T47D (cell line): Measurements from ENCODE around the gene DAAM1.

Experiments used
- DNase-seq, 2 experiments: peaks; one replicate each; pipeline versions ENCODE4 v3.0.0 to v3.0.0-alpha.2; 2011 to 2012; ENCODE audit warnings: low read depth in 1 of 2, low spot score in 1 of 2
- JUND ChIP-seq: IDR thresholded peaks from 2 replicates; pipeline ENCODE4 v1.6.1; 2012; ENCODE audit warnings: low read depth
- in situ Hi-C: cut with HindIII; loops from 2 replicates; pipeline ENCODE4 v1.10.0; 2016; ENCODE audit warnings: low sequenced_read_pairs, low pct_unique_long_range_greater_than_20kb

DAAM1 gene

GRCh38 chr14:59308673-59309072 is 120.2 kb downstream of the DAAM1 start:
- no peak for DNase-seq
- in situ Hi-C loops: no loop called here
- no peak for TF ChIP-seq JUND

- in situ Hi-C loops: no loop called here
- no peak for DNase-seq
- TF ChIP-seq JUND: no peak
These were observed 120.9 kb downstream of the DAAM1 start for GRCh38 chr14:59309291-59309900.

GRCh38 chr14:59310633-59311032 is 122.2 kb downstream of the DAAM1 start:
- in situ Hi-C loops: no loop called here
- peak in 1 of 2 experiments; percentile 74 for DNase-seq
- no peak for TF ChIP-seq JUND

GRCh38 chr14:59311723-59312122 is 123.3 kb downstream of the DAAM1 start:
- no peak for TF ChIP-seq JUND
- peak in 1 of 2 experiments; percentile 62 for DNase-seq
- in situ Hi-C loops: no loop called here

GRCh38 chr14:59313144-59313651 is 124.7 kb downstream of the DAAM1 start:
- TF ChIP-seq JUND: no peak
- no peak for DNase-seq
- in situ Hi-C loops: no loop called here

GRCh38 chr14:59313658-59314608 is 125.5 kb downstream of the DAAM1 start:
- no peak for DNase-seq
- in situ Hi-C loops: no loop called here
- TF ChIP-seq JUND: no peak

GRCh38 chr14:59314953-59315599 is 126.6 kb downstream of the DAAM1 start:
- in situ Hi-C loops: no loop called here
- no peak for TF ChIP-seq JUND
- no peak for DNase-seq

GRCh38 chr14:59316151-59316830 is 127.8 kb downstream of the DAAM1 start:
- TF ChIP-seq JUND: no peak
- DNase-seq: no peak
- in situ Hi-C loops: no loop called here

GRCh38 chr14:59317346-59317745 is 128.9 kb downstream of the DAAM1 start:
- no peak for DNase-seq
- no peak for TF ChIP-seq JUND
- in situ Hi-C loops: no loop called here

- in situ Hi-C loops: no loop called here
- no peak for TF ChIP-seq JUND
- no peak for DNase-seq
These were observed 129.5 kb downstream of the DAAM1 start for GRCh38 chr14:59317798-59318505.

- TF ChIP-seq JUND: no peak
- in situ Hi-C loops: no loop called here
- no peak for DNase-seq
These were observed 130.4 kb downstream of the DAAM1 start for GRCh38 chr14:59318908-59319307.

- TF ChIP-seq JUND: no peak
- in situ Hi-C loops: no loop called here
- no peak for DNase-seq
These were observed 131.9 kb downstream of the DAAM1 start for GRCh38 chr14:59320361-59320760.
